Urinary bladder (tissue), 4 donors: ENCODE data around the gene GUCA2A. TPM values are rescaled to one million over a fixed set of nuclear protein-coding genes. Genes with fewer than 3 reads are reported as not detected.

ENCODE experiments used
- DNase-seq: peaks from one replicate; pipeline ENCODE4 v3.0.0-alpha.2; 2015; ENCODE audit errors: extremely low spot score
- H3K27ac ChIP-seq: one replicate; pipeline ENCODE4 v1.5.1; 2013; ENCODE audit warnings: low read depth, mild to moderate bottlenecking, moderate library complexity
- H3K36me3 ChIP-seq: one replicate; pipeline ENCODE4 v1.6.1; 2013; ENCODE audit warnings: mild to moderate bottlenecking, moderate library complexity; ENCODE audit not compliant: insufficient read depth
- H3K4me1 ChIP-seq: one replicate; pipeline ENCODE4 v1.6.1; 2013; ENCODE audit warnings: mild to moderate bottlenecking, moderate library complexity; ENCODE audit not compliant: insufficient read depth
- H3K4me3 ChIP-seq: one replicate; pipeline ENCODE4 v1.5.1; 2013; ENCODE audit warnings: low read depth, low read length
- WGBS: extraction: QIAGEN DNeasy Blood & Tissue Kit; methylation state at CpG from one replicate; pipeline ENCODE4 v1.1.7; 2013; 5-methylcytosine and 5-hydroxymethylcytosine counted together
- polyA plus RNA-seq: library from polyadenylated mRNA; stranded (reverse); fragments of 200-250 nt; gene quantifications from one replicate; pipeline ENCODE4 v1.2.3, GENCODE V29; 2013
- total RNA-seq: library from RNA; depleted of rRNA; stranded (reverse); fragments of >200 nt; gene quantifications from one replicate; pipeline ENCODE4 v1.2.3, GENCODE V29; 2014
- donor health status: healthy with polysubstance abuse.
- donor health status: healthy.

GUCA2A gene
- total and polyA plus RNA-seq, 2 donors, result not detected

GRCh38 chr1:42172381-42173133 is 8.0 kb upstream of the GUCA2A start:
- no peak for DNase-seq
- Histone ChIP-seq H3K4me1 (no peaks in the 10 kb centered on the region), H3K27ac (no peak overlapping the region), H3K36me3 (no peaks in the 10 kb centered on the region), H3K4me3 (no peak overlapping the region)
- 53% methylated on average over 15 of the region's 15 CpGs for WGBS

GRCh38 chr1:42171679-42172266 is 7.2 kb upstream of the GUCA2A start:
- Histone ChIP-seq H3K4me3 (no peak overlapping the region), H3K27ac (no peak overlapping the region), H3K4me1 (no peaks in the 10 kb centered on the region), H3K36me3 (no peaks in the 10 kb centered on the region)
- 64% methylated on average over 6 of the region's 6 CpGs for WGBS
- DNase-seq, result no peak

GRCh38 chr1:42170779-42171621 is 6.5 kb upstream of the GUCA2A start:
- WGBS, result 65% methylated on average over 17 of the region's 17 CpGs
- H3K36me3 ChIP-seq, result no peaks in the 10 kb centered on the region
- no peak overlapping the region for H3K27ac ChIP-seq
- H3K4me3 ChIP-seq, result no peak overlapping the region
- DNase-seq, result no peak
- no peaks in the 10 kb centered on the region for H3K4me1 ChIP-seq

GRCh38 chr1:42168763-42169162 is 4.2 kb upstream of the GUCA2A start:
- Histone ChIP-seq H3K27ac (no peak overlapping the region), H3K4me1 (no peaks in the 10 kb centered on the region), H3K4me3 (no peak overlapping the region), H3K36me3 (no peaks in the 10 kb centered on the region)
- WGBS, result 91% methylated on average over 3 of the region's 3 CpGs
- DNase-seq, result no peak

GRCh38 chr1:42168391-42168670 is 3.8 kb upstream of the GUCA2A start:
- DNase-seq, result no peak
- Histone ChIP-seq H3K4me3 (no peak overlapping the region), H3K36me3 (no peaks in the 10 kb centered on the region), H3K27ac (no peak overlapping the region), H3K4me1 (no peaks in the 10 kb centered on the region)
- 83% methylated on average over 1 of the region's 1 CpG for WGBS

GRCh38 chr1:42167611-42168390 is 3.3 kb upstream of the GUCA2A start:
- no peak overlapping the region for H3K27ac ChIP-seq
- H3K36me3 ChIP-seq, result no peaks in the 10 kb centered on the region
- no peak for DNase-seq
- WGBS, result 77% methylated on average over 21 of the region's 21 CpGs
- no peaks in the 10 kb centered on the region for H3K4me1 ChIP-seq
- no peak overlapping the region for H3K4me3 ChIP-seq

GRCh38 chr1:42165511-42166210 is 1.1 kb upstream of the GUCA2A start:
- Histone ChIP-seq H3K4me3 (no peak overlapping the region), H3K27ac (no peak overlapping the region), H3K4me1 (no peaks in the 10 kb centered on the region), H3K36me3 (no peaks in the 10 kb centered on the region)
- WGBS, result 53% methylated on average over 12 of the region's 12 CpGs
- DNase-seq, result peak; percentile 59

GRCh38 chr1:42163536-42164503 is 725 bp downstream of the GUCA2A start:
- Histone ChIP-seq H3K4me1 (no peaks in the 10 kb centered on the region), H3K27ac (no peak overlapping the region), H3K4me3 (no peak overlapping the region), H3K36me3 (no peaks in the 10 kb centered on the region)
- no peak for DNase-seq
- WGBS, result 77% methylated on average over 16 of the region's 16 CpGs

- no peaks in the 10 kb centered on the region for H3K36me3 ChIP-seq
- H3K4me3 ChIP-seq, result no peak overlapping the region
- no peaks in the 10 kb centered on the region for H3K4me1 ChIP-seq
- WGBS, result 91% methylated on average over 2 of the region's 2 CpGs
- H3K27ac ChIP-seq, result no peak overlapping the region
- no peak for DNase-seq
Observed at GRCh38 chr1:42163114-42163513, 1.4 kb downstream of the GUCA2A start.

GRCh38 chr1:42162181-42162580 is 2.4 kb downstream of the GUCA2A start:
- Histone ChIP-seq H3K4me3 (no peak overlapping the region), H3K4me1 (no peaks in the 10 kb centered on the region), H3K27ac (no peak overlapping the region), H3K36me3 (no peaks in the 10 kb centered on the region)
- WGBS, result 89% methylated on average over 5 of the region's 5 CpGs
- DNase-seq, result no peak

- H3K36me3 ChIP-seq, result no peaks in the 10 kb centered on the region
- H3K4me1 ChIP-seq, result no peaks in the 10 kb centered on the region
- H3K27ac ChIP-seq, result no peak overlapping the region
- DNase-seq, result no peak
- 63% methylated on average over 2 of the region's 2 CpGs for WGBS
- no peak overlapping the region for H3K4me3 ChIP-seq
Observed at GRCh38 chr1:42158189-42158588, 6.4 kb downstream of the GUCA2A start.

- DNase-seq, result no peak
- Histone ChIP-seq H3K4me3 (no peak overlapping the region), H3K4me1 (no peaks in the 10 kb centered on the region), H3K36me3 (no peaks in the 10 kb centered on the region), H3K27ac (no peak overlapping the region)
- WGBS, result 62% methylated on average over 7 of the region's 7 CpGs
Observed at GRCh38 chr1:42157667-42158066, 6.9 kb downstream of the GUCA2A start.
